Activated naive CD4-positive, alpha-beta T cell treated with anti-CD3 and anti-CD28 coated beads, Interleukin-2, amount 10 ng/mL, durations not matched to agents 7 days and 5 days (primary cell): ENCODE data around the gene GPS1.

Experiments used
- CTCF ChIA-PET: fragments of 350-600 bp; sonication (Branson Sonifier 250); formaldehyde crosslinking; loops from one replicate; lab custom pipeline; 2021; ENCODE audit warnings: antibody characterized with exemption; lab: Charles Lee
- DNase-seq: peaks from one replicate; pipeline ENCODE4 v3.0.0-alpha.2; 2020
- H3K27ac Mint-ChIP-seq: one replicate; pipeline ENCODE4 v1.8.0; 2021; ENCODE audit warnings: mild to moderate bottlenecking, moderate library complexity, mixed read lengths
- H3K27me3 Mint-ChIP-seq: one replicate; pipeline ENCODE4 v1.8.0; 2021; ENCODE audit warnings: mild to moderate bottlenecking, mixed read lengths
- H3K36me3 Mint-ChIP-seq: one replicate; pipeline ENCODE4 v1.8.0; 2021; ENCODE audit warnings: mixed read lengths
- H3K4me1 Mint-ChIP-seq: one replicate; pipeline ENCODE4 v1.8.0; 2021; ENCODE audit warnings: mixed read lengths
- H3K4me3 Mint-ChIP-seq: one replicate; pipeline ENCODE4 v1.8.0; 2021; ENCODE audit warnings: mild to moderate bottlenecking, moderate library complexity, mixed read lengths
- H3K9me3 Mint-ChIP-seq: one replicate; pipeline ENCODE4 v1.8.0; 2021; ENCODE audit warnings: mixed read lengths

The GPS1 gene

DNA sequence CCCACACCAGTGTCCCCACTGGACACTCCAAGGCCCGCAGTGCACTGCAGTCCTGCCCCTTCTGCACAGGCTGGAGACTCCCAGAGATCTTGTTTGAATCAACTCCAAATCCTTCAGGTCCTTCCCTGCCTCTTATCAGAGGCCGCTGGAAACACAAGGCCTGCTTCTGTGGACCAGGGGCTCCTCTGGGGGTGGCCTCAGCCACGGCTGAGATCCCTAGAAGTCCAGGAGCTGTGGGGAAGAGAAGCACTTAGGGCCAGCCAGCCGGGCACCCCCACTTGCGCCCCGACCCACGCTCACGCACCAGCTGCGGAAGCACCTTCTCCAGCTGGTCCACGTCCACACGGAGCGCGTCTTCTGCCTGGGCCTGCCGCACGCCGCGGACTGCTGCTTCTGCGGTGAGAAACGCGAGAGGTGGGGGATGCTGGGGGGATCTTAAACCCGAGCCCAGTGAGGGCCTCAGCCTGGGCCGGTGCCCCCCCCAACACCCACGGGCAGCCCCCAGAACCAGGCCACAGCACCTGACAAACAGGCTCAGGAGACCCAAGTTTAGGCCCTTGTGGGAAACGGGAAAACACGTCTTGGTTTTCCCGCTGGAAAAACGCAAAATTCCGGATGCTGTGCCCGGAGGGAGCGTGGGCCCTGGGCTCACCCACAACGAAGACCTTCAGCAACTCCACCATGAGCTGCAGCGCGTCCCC is 32.6 kb upstream of the GPS1 start:
- no peak for DNase-seq
- H3K36me3 Mint-ChIP-seq, result peaks cover 8% of the 10 kb centered on the region
- no peak overlapping the region for H3K4me3 Mint-ChIP-seq
- CTCF ChIA-PET, result interaction anchor here (0.6 to 6.0 kb wide), 13 partner anchors 11 to 498 kb away, joined by 3 to 103 read pairs (median 3); partner anchors contain the start of gene NOTUM
- peaks cover 28% of the 10 kb centered on the region for H3K4me1 Mint-ChIP-seq
- no peak overlapping the region for H3K27ac Mint-ChIP-seq
- H3K9me3 Mint-ChIP-seq, result no peaks in the 10 kb centered on the region
- no peaks in the 10 kb centered on the region for H3K27me3 Mint-ChIP-seq

DNA sequence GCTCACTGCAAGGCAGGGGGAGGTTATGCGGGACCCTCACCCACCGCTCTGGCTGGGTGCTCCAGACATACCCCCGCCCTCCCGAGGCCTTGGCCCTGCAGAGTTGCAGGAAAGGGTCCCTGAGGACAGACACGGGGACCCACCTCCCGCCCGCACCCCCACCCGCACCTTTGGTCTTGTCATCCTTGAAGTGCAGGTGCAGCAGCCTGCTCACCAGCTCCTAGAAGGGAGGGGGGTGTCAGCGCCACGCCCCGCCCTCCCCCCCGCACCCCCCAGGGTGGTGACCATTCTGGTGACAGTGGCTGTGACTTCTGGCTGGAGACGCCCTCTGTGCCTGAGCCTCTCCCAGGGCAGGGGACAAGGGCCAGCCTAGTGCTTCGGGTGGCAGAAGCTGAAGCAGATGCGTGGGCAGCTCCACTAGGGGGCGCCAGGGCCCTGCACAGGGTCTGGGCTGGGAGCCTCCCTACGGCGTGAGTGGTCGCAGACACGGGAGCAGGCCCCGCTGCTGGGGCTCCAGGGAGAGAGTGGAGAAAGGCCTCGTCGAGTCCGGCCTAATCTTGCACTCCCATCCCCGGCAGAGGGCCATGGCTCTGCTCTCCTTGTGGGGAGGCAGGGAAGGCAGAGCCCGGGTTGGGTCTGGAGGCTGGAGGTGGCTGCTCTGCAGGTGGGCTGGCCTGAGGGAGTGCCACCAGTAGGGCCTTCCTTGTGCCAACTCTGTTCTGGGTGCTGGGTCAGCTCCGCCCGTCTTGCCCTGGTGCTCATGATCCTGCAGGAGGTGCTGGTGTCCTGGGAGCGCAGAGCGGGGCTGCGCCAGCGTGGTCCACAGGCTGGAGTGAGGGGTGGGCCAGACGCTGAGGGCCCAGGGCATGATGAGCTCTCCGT is 31.8 kb upstream of the GPS1 start:
- peak; percentile 76 for DNase-seq
- H3K36me3 Mint-ChIP-seq, result peaks cover 8% of the 10 kb centered on the region
- H3K27ac Mint-ChIP-seq, result no peak overlapping the region
- no peaks in the 10 kb centered on the region for H3K27me3 Mint-ChIP-seq
- peaks cover 31% of the 10 kb centered on the region for H3K4me1 Mint-ChIP-seq
- CTCF ChIA-PET, result interaction anchor here (0.8 to 6.0 kb wide), 14 partner anchors 10 to 331 kb away, joined by 3 to 103 read pairs (median 4); partner anchors contain the start of gene NOTUM
- no peaks in the 10 kb centered on the region for H3K9me3 Mint-ChIP-seq
- peak overlapping the region; percentile 28 for H3K4me3 Mint-ChIP-seq

DNA sequence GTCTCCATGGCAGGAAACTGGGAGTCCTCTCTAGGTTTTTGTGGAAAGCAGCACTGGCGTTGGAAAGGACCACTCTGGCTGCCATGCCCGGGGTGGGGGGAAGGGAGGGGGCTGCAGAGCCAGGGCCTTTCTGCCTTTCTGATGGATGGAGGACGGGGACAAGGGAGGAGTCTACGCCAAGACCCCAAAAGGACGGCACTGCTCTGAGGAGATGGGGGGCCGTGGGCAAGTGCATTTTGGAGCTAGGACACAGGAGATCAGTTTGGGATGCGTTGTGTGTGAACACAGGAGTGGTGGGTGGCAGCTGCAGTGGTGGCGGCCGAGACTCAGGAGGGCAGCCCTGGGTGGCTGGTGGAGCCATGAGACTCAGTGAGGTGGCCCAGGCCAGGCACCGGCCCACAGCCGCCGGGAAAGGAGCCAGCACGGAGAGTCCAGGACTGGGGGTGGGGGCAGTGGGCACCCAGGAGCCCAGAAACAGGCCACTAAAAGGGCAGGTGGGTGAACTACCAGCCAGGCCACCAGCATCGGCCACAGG is 31.1 kb upstream of the GPS1 start:
- Mint-ChIP-seq H3K4me3 (peak overlapping the region; percentile 28), H3K27ac (peak overlapping the region; percentile 64), H3K36me3 (peaks cover 10% of the 10 kb centered on the region), H3K4me1 (peaks cover 35% of the 10 kb centered on the region), H3K9me3 (no peaks in the 10 kb centered on the region), H3K27me3 (no peaks in the 10 kb centered on the region)
- CTCF ChIA-PET, result interaction anchor here (0.9 to 6.0 kb wide), 15 partner anchors 9 to 330 kb away, joined by 3 to 103 read pairs (median 4); partner anchors contain the start of gene NOTUM
- DNase-seq, result no peak

DNA sequence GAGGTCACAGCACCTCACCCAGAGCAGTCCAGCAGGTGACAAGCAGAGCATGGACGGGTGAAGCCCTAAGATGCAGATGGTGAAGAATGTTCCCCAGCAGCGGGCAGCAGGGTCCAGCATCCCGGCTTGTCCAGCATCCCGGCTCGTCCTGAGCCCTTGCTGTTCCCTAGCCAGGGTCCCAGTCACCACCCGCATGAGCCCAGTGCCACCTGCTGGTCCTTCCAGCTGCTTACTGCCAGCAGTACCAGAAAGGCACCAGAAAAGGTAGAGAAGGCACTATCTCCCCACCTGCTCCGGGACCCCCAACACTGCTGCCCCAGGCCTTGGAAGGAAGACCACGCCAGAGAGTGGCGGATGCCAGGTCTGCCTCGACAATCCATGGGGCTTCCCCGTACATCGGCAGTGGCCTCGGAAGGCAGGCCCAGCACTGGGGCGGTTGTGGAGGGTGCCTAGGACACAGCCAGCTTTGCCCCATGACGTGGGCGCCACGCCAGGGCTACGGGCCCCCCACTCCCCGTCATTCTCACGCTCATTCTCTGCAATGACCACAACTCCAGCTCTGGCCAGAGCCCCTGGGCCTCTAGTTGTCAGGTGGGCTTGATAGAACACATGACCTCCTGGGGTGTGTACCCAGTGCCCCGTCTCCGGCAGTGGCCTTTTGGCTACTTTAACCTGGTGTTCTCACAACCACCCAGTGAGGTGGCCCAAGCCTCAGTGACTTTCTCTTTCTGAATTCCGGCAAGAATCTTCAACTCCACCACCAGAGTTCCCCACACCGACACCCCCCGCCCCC is 30.4 kb upstream of the GPS1 start:
- Mint-ChIP-seq H3K9me3 (no peaks in the 10 kb centered on the region), H3K27me3 (no peaks in the 10 kb centered on the region), H3K36me3 (peaks cover 10% of the 10 kb centered on the region), H3K4me1 (peaks cover 39% of the 10 kb centered on the region), H3K27ac (peak overlapping the region; percentile 81), H3K4me3 (peak overlapping the region; percentile 81)
- peak; percentile 81 for DNase-seq
- CTCF ChIA-PET, result interaction anchor here (0.6 to 6.0 kb wide), 14 partner anchors 9 to 329 kb away, joined by 3 to 103 read pairs (median 4); partner anchors contain the start of gene NOTUM

DNA sequence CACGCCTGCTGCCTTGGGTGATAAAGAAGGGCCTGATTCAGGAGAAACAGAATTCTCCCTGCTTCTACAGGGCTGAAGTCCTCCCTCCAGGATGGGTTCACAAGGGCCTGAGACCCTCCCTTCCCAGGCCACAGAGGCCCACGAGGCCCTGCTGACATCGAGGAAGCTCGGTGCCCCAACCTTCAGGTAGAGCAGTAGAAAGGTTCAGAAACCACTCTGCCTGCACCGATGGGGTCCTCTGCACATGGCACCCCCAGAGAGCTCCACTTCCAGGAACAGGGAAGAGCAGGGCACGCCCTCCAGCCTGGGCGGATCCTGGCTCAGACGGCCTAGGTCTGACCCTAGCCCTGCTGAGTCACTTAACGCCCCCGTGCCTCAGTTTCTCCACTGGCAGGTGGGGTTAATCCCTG is 29.8 kb upstream of the GPS1 start:
- Mint-ChIP-seq H3K27ac (peak overlapping the region; percentile 81), H3K27me3 (no peaks in the 10 kb centered on the region)

DNA sequence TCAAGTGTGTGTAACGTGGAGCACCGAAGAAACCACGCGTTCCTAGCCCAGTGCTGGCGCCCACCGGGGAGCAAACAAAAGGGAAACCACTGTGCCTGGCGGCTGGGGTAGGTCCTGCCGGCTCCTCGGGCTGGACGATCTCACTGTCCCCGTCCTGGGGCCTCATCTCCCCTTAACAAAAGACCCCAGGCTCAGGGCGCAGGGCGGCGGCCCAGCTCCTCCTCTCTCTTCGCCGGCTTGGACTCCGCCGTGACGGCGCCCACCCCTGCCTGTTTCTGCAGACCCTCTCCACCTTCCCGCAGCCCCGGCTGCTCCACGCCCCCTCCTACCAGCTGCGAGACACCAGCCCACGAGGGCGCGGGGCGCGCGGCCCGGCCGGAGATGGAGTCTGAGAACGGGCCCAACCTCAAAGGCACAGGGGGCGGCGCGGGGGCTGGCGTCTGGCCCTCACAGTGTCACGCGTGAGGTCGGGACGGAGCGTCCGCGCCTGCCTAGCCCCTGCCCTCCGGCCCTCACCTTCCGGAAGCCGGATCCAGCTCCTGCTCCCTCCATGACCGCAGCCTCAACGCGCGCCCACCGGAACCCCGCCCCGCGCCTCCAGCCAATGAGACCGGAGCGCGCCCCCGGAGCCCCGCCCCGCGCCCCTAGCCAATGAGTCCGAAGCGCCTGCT is 29.3 kb upstream of the GPS1 start, which contains the start of gene CENPX:
TSS of gene CENPX (minus strand) at position 569 of the 671 bp plus-strand sequence. CDS start at position 552, 17 bp downstream.
- Mint-ChIP-seq H3K27me3 (no peaks in the 10 kb centered on the region), H3K27ac (peak within 1 kb of the TSS; percentile 81), H3K9me3 (no peaks in the 10 kb centered on the region), H3K4me3 (peak within 1 kb of the TSS; percentile 83), H3K4me1 (peaks cover 46% of the 10 kb centered on the region), H3K36me3 (peaks cover 13% of the 10 kb centered on the region)
- no peak for DNase-seq
- CTCF ChIA-PET, result interaction anchor here (0.9 to 6.0 kb wide), 9 partner anchors 8 to 243 kb away, joined by 3 to 103 read pairs (median 4); partner anchors contain the start of genes DCXR and NOTUM

More for the DNA sequence above, 29.8 kb upstream of the GPS1 start:
- CTCF ChIA-PET, result interaction anchor here (0.9 to 6.0 kb wide), 9 partner anchors 8 to 287 kb away, joined by 3 to 103 read pairs (median 4); partner anchors contain the start of gene NOTUM
- Mint-ChIP-seq H3K9me3 (no peaks in the 10 kb centered on the region), H3K4me3 (peak overlapping the region; percentile 81), H3K4me1 (peaks cover 41% of the 10 kb centered on the region), H3K36me3 (peaks cover 10% of the 10 kb centered on the region)
- DNase-seq, result no peak

DNA sequence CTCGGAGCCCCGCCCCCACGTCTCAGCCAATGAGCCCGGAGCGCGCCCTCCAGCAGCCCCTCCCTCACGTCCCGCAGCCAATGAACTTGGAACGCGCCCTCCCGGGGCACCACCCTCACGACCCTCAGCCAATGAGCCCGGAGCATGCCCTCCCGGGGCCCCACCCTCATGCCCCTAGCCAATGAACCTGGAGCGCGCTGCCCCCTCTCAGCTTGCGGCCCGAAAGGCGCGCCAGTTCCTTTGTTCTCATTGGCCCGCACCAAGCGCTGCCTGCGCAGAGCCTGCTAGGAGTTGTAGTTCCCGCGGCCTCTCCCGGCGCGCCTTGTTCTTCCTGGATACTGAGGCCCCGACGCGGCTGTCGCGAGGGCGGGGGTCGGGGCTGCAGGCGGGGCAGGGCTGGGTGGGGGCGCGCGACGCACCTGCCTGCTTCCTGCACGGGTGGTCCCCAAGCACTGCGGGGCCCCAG is 28.7 kb upstream of the GPS1 start, which contains the start of gene LRRC45:
TSS of gene LRRC45 (plus strand) at position 325 of the 466 bp plus-strand sequence. CDS start 339 bp downstream, outside the sequence.
- Mint-ChIP-seq H3K27ac (peak within 1 kb of the TSS; percentile 81), H3K36me3 (peaks cover 13% of the 10 kb centered on the region), H3K4me1 (peaks cover 49% of the 10 kb centered on the region), H3K27me3 (no peaks in the 10 kb centered on the region), H3K9me3 (no peaks in the 10 kb centered on the region), H3K4me3 (peak within 1 kb of the TSS; percentile 83)
- CTCF ChIA-PET, result interaction anchor here (0.9 to 6.0 kb wide), 7 partner anchors 7 to 242 kb away, joined by 3 to 103 read pairs (median 6); partner anchors contain the start of genes DCXR and NOTUM
- peak; percentile 100 for DNase-seq

DNA sequence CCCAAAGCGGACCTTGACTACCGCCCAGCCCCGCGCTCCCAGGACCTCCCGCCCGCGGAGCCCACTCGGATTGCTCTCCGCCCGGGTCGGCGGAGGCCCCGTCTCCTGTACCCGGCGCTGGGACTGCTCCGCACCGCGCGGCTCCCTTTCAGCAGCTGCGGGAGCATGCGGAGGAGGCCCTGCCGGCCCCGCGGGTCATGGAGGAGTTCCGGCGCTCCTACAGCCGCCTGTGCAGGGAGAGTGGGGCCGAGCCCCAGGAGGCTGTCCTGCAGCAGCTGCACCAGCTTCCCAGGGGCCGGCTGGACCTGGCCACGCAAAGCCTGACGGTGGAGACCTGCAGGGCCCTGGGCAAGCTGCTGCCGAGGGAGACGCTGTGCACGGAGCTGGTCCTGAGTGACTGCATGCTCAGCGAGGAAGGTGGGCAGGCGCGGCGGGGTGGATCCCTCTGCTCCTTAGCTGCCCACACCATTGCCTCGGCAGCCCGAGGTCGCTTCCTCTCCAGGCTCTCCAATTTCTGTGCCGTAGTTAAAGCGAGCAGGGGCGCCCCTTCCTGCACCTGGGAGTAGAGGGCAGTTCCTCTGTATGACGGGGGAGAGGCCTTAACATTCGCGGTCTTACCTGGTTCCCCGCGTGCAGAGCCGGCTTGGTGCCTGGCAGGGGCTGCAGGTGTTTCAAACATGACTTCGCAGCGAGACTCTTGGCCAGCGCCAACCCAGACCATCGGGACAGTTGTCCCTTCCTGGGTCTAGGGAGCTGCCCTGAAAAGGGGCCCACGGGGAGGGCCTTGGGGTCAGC is 28.1 kb upstream of the GPS1 start:
- no peaks in the 10 kb centered on the region for H3K27me3 Mint-ChIP-seq
- peaks cover 12% of the 10 kb centered on the region for H3K36me3 Mint-ChIP-seq
- CTCF ChIA-PET, result interaction anchor here (0.9 to 6.0 kb wide), 4 partner anchors 14 to 242 kb away, joined by 3 to 103 read pairs (median 4); partner anchors contain the start of genes DCXR and NOTUM
- no peaks in the 10 kb centered on the region for H3K9me3 Mint-ChIP-seq
- DNase-seq, result peak; percentile 47
- no peak overlapping the region for H3K27ac Mint-ChIP-seq
- H3K4me3 Mint-ChIP-seq, result peak overlapping the region; percentile 83
- H3K4me1 Mint-ChIP-seq, result peaks cover 46% of the 10 kb centered on the region

DNA sequence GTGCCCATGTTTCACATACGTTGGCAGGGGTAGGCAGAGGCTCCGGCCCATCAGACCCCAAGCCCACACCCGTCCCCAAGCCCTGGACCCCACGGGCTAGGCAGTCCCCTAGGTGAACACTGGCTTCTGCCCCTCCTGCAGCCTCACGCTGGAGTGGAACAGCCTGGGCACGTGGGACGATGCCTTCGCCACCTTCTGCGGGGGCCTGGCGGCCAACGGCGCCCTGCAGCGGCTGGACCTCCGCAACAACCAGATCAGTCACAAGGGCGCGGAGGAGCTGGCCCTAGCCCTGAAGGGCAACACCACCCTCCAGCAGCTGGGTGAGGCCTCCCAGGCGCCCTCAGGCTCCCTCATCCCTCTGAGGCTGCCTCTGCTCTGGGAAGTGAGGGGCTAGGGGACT is 26.8 kb upstream of the GPS1 start:
- no peak overlapping the region for H3K27ac Mint-ChIP-seq
- H3K4me1 Mint-ChIP-seq, result peaks cover 50% of the 10 kb centered on the region
- no peak for DNase-seq
- CTCF ChIA-PET, result no interaction called here
- no peaks in the 10 kb centered on the region for H3K9me3 Mint-ChIP-seq
- H3K36me3 Mint-ChIP-seq, result peaks cover 15% of the 10 kb centered on the region
- no peaks in the 10 kb centered on the region for H3K27me3 Mint-ChIP-seq
- H3K4me3 Mint-ChIP-seq, result no peak overlapping the region

DNA sequence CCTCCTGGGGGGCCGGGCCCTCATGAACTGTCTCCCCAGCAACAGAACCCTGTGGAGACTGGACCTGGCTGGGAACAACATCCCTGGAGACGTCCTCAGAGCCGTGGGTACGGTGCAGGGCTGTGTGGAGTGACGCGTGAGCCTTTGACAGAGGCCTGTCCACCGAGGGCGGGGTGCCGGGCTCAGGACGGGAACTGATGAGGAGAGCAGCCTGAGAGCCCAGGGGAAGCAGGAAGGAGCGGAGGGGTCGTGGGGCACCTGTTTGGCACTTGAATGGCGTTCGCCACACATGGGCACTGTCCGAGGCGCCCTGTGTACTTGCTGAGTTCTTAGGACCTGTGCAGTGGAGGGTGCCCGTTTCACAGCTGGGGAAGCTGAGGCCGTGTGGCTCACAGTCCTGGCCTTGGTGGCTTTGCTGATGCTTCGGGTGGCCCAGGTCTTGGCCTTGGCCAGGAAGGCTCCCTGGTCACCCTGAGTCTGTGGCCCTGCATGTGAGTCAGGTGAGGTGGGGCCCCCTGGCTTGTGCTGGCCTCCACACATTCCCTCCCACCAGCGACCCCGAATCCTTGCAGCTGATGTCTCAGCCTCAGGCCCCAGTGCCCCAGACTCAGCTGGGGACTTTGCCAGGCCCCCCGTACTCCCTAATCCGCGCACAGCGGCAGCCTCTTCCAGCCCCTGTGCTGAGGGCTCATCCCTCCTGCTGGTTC is 26.1 kb upstream of the GPS1 start:
- H3K4me1 Mint-ChIP-seq, result peaks cover 47% of the 10 kb centered on the region
- no peak for DNase-seq
- no peaks in the 10 kb centered on the region for H3K27me3 Mint-ChIP-seq
- peaks cover 15% of the 10 kb centered on the region for H3K36me3 Mint-ChIP-seq
- no peak overlapping the region for H3K27ac Mint-ChIP-seq
- peak overlapping the region; percentile 15 for H3K4me3 Mint-ChIP-seq
- CTCF ChIA-PET, result interaction anchor here (1.7 kb wide), 1 partner anchor 66 kb away, joined by 8 read pairs; no protein-coding TSS in a partner anchor
- H3K9me3 Mint-ChIP-seq, result no peaks in the 10 kb centered on the region

DNA sequence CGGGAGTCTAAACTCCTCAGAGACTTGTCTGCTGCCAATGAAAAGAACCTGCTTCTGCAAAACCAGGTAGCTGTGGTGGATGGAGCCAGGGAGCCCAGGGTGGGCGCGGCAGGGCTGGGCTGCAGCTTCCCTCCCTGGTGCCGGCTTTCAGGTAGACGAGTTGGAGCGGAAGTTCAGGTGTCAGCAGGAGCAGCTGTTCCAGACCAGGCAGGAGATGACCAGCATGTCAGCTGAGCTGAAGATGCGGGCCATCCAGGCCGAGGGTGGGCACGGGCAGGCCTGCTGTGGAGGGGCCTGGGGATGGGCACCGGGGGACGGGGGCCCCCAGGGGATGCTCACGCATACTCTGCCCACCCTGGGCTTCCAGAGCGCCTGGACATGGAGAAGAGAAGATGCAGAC is 23.5 kb upstream of the GPS1 start:
- Mint-ChIP-seq H3K27ac (no peak overlapping the region), H3K36me3 (peaks cover 14% of the 10 kb centered on the region), H3K9me3 (no peaks in the 10 kb centered on the region), H3K27me3 (peaks cover 12% of the 10 kb centered on the region), H3K4me3 (no peak overlapping the region), H3K4me1 (peaks cover 33% of the 10 kb centered on the region)
- no peak for DNase-seq
- CTCF ChIA-PET, result interaction anchor here (2.1 kb wide), 1 partner anchor 9 kb away, joined by 7 read pairs; the partner anchor contains the start of gene DCXR
